ENCODE results near the gene SACS.
"Not testable (repeated sequence)": the region's sequence is repeated elsewhere in the genome, so short reads cannot be mapped to it uniquely, and the experiment has no call there.

SACS gene

GRCh38 chr13:23411220-23411619 is 22.3 kb downstream of the SACS start:
- DNase-seq: no peak

GRCh38 chr13:23408026-23408425 is 25.5 kb downstream of the SACS start:
- DNase-seq: no peak

DNA sequence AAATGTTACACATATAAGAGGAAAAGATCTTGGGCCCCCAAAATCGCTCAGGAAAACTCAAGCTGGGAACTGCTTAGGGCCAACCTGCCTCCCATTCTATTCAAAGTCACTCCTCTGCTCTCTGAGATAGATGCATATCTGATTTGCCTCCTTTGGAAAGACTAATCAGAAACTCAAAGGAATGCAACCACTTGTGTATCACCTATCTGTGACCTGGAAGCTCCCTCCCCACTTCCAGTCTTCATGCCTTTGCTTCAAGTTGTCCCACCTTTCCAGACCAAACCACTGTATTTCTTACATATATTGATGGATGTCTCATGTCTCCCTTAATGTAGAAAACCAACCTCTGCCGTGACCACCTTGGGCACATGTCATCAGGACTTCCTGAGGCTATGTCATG is 32.3 kb downstream of the SACS start:
- not testable (repeated sequence) for DNase-seq

GRCh38 chr13:23399347-23399746 is 34.2 kb downstream of the SACS start:
- no peak for DNase-seq

- no peak for DNase-seq
Observed at GRCh38 chr13:23394821-23395220, 38.7 kb downstream of the SACS start.

DNA sequence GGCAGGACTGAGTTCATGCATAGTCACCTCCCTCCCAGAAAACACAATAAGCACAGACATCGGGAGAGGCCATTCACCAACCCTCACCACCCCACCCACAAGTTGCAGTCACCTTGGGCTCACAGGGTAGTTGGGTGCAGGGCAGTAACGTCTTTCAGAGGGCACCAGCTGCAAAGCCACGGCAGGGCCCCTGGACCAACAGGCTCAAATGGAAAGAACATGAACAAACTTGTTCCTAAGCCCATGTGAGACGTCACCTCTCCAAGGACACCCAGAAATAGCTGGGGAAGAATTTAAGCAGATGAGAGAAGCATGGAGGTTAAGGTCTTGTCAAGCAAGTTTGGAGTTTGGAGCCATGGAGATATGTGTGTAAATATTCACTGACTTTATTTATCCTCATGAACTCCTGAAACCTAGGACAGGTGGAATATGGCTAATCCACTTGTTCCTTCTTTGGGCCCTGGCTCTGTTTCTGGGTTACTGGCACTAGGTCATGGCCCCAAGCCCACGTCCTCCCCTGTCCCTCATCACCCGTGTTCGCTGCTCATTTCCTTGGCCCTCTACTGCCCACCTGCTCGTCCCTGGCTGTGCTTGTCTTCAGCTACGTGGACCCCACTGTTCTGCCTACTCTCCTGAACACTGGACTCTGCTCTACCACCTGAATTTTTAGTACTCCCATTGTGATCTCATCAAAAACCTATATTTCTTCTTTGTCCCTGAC is 40.4 kb downstream of the SACS start:
- no peak for DNase-seq

DNA sequence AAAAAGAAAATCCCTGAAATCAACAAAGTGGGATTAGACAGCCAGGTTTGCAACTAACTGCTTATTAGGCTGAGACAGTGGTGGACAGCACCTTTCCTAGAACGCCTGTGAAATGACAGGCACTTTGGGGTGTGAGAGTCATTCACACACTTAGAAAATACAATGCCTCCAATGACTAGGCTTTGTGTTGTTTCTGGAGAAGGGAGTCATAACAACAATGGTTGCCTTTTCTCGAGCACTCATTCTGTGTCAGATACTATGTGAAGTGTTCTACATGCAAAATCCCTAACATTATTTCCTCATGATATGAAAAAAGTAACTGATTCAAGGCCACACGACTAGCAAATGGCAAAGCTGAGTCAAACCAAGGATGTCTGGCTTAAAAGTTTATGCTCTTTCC is 41.2 kb downstream of the SACS start:
- DNase-seq: no peak

DNA sequence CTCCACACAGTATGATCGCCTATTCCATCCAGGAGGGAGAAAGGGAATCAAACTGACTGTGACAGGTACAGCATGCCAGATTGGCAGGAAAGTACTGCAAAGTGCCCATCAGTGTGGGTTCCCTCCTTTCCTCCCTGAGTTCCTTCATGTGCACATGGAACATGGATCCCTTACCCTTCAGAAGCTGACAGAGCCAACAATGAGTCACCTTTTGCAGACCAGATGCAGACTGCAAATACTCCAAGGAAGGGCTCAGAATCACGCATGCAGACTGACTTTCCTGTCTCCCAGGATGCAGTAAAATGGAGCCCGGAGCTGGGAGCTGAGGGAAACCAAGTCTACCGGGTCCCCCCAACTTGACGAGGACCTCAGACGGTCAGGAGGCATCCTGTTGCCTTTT is 41.8 kb downstream of the SACS start:
- DNase-seq: no peak

- no peak for DNase-seq
Observed at GRCh38 chr13:23386533-23386932, 47.0 kb downstream of the SACS start.

GRCh38 chr13:23385931-23386330 is 47.6 kb downstream of the SACS start:
- DNase-seq: no peak

GRCh38 chr13:23384111-23384510 is 49.4 kb downstream of the SACS start:
- no peak for DNase-seq

- no peak for DNase-seq
Observed at GRCh38 chr13:23383151-23383550, 50.4 kb downstream of the SACS start.

DNA sequence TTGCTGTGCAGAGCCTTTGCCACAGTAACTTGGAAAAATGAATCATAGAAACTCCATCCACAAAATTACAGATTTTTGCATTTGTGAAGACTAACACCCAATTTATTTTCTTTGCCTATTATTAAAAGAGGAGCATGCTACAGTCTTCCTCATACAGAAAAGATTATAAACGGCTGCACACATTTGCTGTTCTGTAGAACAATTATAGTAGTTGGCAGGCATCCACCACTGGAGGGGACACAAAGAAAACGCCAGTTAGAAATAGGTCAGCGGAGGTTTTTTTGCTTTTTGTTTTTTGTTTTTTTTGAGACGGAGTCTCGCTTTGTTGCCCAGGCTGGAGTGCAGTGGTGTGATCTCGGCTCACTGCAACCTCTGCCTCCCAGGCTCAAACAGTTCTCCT is 51.6 kb downstream of the SACS start:
- DNase-seq: no peak

DNA sequence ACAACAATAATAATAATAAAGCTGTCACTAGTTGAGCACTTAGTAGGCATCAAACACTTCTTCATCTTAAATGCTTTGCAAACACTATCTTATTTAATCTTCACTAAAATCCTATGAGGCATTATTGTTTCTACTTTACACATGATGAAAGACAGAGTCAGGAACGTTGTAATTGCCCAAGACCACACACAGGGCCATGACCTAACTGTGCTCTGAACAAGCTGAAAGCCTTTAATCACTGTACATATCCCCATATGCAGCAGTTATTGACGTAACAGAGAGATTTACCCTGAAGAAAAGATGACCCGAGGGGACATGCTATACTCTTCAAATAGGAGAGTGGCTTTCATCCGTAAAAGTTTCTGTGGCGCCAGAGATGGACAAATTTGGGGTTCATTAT is 53.0 kb downstream of the SACS start:
- DNase-seq: no peak

DNA sequence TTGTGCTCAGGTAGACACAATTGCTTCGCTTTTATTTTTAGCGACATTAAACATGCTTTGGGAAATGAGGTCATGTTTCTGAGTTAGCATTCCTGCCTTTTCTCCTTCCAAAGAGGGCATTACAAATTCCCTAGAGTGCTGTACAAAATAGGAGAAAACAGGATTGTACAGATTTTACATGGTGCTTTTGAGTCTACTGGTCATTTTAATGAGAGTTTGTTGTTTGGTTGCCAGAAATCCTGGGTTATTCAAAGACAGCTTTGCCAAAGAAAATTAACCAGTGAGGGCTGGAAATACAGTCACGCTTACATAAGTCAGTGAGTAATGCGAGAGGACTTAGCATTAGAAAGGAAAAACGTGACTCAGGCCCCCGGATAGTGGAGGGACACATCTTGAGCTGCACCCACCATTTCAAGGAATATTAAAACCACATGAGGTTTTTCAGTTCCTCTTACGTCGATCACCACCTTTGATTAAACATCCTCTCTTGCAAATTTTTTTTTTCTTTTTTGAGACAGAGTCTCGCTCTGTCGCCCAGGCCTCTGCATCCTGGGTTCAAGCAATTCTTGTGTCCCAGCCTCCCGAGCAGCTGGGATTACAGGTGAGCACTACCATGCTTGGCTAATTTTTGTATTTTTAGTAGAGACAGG is 55.4 kb downstream of the SACS start:
- peak; percentile 64 for DNase-seq

DNA sequence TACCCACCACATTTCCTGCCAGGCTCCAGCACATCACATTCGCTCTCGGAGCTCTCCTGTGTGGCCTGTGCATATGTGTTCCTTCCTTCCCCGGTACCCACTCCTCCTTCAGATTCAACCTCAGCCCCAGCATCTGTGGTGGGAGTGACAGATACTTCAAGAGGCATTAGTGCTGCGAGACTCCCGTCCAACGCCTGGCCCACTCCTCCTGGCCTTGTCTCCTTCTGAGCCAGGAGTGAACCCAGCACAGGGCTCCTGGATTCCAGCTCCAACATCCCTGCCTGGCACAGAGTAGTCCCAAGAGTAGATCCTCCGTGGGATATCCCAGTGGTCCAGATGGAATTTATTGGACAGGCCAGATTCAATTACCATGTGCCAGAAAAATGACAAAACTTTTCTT is 55.9 kb downstream of the SACS start:
- no peak for DNase-seq

DNA sequence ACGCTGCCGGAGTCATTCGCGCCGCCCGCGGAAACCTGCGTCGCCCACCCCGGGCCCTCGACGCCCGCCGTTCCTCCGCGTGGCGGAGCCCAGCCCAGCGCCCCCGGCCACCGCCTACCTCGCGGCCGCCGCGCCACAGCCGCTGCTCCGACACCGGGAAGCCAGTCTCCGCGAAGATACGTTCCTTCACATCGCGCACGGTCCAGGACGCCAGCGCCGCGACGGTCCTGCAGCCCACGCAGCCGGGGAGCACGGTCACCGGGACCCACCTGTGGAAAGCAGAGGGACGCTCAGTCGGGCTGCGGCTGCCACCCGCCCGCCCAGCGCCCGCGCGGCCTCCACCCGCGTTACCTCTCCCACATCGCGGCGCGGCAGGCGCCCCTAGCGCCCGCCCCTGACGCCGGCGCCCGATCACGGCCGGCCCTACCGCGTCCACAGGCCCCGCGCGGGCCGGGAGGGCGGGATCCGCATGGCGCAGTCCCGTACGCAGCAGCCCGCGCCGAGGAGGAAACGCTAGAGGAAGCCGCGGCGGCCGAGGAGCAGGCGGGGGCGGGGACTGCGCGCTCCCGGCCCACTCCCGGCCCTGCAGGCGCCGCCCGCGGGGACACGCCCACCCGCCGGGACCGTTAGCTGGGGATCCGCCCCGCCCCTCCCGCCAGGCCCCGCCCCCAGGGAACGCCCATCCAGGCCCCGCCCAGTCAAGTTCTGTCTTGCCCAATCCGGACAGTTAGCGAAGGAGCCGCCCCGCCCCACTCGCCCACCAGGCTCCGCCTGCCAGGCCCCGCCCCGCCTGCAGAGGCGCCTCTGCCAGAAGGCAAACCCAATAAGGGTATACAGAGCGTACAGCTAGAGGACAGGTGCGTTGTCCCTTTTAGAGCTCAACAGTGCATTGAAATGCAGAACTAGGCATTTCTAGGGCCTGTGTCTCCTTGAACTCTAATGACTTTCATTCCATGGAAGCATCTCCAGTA is 58.2 kb downstream of the SACS start:
- peak; percentile 97 for DNase-seq

DNA sequence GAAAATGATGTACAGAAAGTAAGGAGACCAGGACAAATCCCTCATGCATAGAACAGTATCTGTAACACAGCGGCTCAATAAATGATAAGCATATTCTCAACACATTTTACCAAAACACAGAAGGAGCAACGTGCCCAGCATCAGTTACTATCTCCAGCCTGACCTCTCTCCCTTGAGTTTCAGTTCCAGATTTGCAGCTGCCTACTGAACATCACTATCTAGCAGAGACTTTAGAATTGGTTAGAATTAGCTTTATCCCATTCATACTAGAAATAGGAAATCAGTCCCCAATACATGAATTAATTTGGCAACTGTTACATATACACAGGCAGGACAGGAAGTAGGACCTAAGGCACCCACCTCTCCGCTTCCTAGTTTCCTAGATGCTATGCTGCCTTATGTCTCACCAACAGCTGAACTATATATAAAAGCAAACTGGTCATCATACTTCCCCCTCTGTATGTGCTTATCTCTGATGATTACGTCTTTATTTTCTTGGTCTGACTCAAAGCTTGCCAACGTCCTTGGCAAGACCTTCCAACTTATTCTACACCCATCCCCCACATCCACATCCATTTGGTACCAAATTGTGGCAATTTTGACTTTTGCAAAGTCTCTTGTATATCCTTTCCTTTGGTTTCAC is 61.1 kb downstream of the SACS start:
- no peak for DNase-seq

DNA sequence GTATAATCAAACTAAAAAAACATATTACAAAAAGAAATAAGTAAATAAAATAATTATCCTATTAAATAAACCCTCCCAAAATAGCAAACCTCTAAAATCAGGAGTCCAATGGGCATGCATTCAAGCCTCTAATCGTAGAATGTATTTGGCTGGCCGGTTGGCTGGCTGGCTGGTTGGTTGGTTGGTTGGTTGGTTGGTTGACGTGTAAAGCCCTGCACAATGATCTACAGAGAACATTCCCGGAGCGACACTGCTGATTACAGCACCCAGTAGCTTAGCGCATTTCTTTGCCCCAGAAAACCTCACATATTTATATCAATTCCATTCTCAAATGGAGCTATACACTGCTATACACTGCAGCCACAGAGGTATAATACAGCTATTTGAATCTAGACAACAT is 65.6 kb downstream of the SACS start:
- no peak for DNase-seq

- DNase-seq: no peak
Observed at GRCh38 chr13:23365652-23366051, 67.8 kb downstream of the SACS start.

DNA sequence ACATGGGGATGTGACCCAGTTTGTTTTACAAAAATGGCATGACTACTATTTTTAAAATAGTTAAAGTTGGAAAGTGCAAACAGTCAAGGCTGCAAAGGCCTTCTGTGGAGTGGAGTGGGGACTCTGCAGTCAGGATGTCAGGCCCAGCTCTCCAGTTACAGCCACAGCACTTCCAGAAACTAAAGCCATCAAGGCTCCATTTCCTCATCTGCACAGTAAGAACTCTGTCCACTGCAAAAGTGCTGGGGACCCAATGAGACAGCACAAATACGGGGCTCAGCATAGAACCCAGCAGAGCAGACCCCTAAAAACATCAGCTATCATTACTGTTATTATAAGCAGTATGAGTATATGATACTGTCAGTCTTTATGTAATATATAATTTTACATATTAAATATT is 73.6 kb downstream of the SACS start:
- DNase-seq: no peak

- DNase-seq: no peak
Observed at GRCh38 chr13:23357349-23357748, 76.2 kb downstream of the SACS start.

DNA sequence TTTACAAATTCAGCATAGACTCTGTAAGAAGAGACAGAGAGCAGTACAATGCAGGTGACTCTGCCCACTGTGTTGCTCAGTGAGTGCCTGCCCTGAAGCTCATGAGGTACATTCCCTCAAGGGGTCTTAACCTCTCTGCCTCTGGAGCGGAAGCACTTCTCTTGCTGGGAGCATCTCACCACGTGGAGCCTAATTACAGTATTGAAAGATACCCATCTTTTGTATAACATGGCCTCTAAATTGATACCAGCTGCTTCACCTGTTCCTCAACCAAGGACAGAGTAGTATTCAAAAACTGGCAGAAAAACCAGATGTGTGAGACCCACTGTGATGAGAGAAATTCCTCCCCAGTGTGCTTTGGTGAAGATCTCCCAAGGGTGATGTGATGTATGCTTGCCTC is 77.1 kb downstream of the SACS start:
- DNase-seq: no peak
